K562 (cell line): Measurements from ENCODE around the gene FAM83B.
"Not testable (repeated sequence)": the region's sequence is repeated elsewhere in the genome, so short reads cannot be mapped to it uniquely, and the experiment has no call there.

Experiments used
- ETV5 ChIP-seq: sonication (generic); formaldehyde crosslinking; IDR thresholded peaks from 2 replicates; pipeline ENCODE4 v1.4.0; 2020; ENCODE audit warnings: low read depth, mild to moderate bottlenecking, missing genetic modification reagents
- FOXA1 ChIP-seq: fragments of 450-650 bp; IDR thresholded peaks from 2 replicates; pipeline ENCODE4 v1.6.1; 2016; ENCODE audit warnings: mild to moderate bottlenecking, borderline replicate concordance
- HDAC2 ChIP-seq: fragments of 450-650 bp; IDR thresholded peaks from 2 replicates; pipeline ENCODE4 v1.6.1; 2016; ENCODE audit warnings: mild to moderate bottlenecking
- MTA3 ChIP-seq: fragments of 450-650 bp; formaldehyde crosslinking; IDR thresholded peaks from 2 replicates; pipeline ENCODE4 v1.6.1; 2017; ENCODE audit warnings: mild to moderate bottlenecking, borderline replicate concordance
- POLR2AphosphoS5 ChIP-seq: IDR thresholded peaks from 2 replicates; pipeline ENCODE4 v1.6.1; 2011; ENCODE audit warnings: mild to moderate bottlenecking, low read depth, low read length, moderate library complexity; ENCODE audit not compliant: control insufficient read depth, insufficient read depth
- TF ChIP-seq, protein P1 (sequence below), 3 experiments: IDR thresholded peaks in 2 of 3; conservative IDR thresholded peaks in 1 of 3; 2 replicates each; pipeline ENCODE4 v1.5.1; 2011 to 2012; ENCODE audit warnings: low read length in 3 of 3, mild to moderate bottlenecking in 3 of 3, control low read depth in 2 of 3, improper control_type of control experiment in 1 of 3, inconsistent platforms in 1 of 3, low read depth in 1 of 3, mixed read lengths in 1 of 3, moderate library complexity in 1 of 3; ENCODE audit not compliant: insufficient read depth in 2 of 3

GRCh38 chr6:54979161-54979560 is 132.6 kb downstream of the FAM83B start:
- TF ChIP-seq POLR2AphosphoS5; ETV5 (CRISPR knock-in tag); HDAC2; MTA3; FOXA1: not testable (repeated sequence)
- TF ChIP-seq, protein P1, sequence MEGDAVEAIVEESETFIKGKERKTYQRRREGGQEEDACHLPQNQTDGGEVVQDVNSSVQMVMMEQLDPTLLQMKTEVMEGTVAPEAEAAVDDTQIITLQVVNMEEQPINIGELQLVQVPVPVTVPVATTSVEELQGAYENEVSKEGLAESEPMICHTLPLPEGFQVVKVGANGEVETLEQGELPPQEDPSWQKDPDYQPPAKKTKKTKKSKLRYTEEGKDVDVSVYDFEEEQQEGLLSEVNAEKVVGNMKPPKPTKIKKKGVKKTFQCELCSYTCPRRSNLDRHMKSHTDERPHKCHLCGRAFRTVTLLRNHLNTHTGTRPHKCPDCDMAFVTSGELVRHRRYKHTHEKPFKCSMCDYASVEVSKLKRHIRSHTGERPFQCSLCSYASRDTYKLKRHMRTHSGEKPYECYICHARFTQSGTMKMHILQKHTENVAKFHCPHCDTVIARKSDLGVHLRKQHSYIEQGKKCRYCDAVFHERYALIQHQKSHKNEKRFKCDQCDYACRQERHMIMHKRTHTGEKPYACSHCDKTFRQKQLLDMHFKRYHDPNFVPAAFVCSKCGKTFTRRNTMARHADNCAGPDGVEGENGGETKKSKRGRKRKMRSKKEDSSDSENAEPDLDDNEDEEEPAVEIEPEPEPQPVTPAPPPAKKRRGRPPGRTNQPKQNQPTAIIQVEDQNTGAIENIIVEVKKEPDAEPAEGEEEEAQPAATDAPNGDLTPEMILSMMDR (IDR thresholded peaks at IDR 0.05 in 2 of 3, conservative IDR thresholded peaks at IDR 0.05 in 1 of 3; ENCODE audit: insufficient read depth in 2 of 3, low read depth in 1 of 3, low read length in 3 of 3): not testable (repeated sequence)
